ENCODE results near the gene ZBTB7B.

- no peak for TF ChIP-seq CTCF (IDR thresholded peaks at IDR 0.05)
- TF ChIP-seq POLR2AphosphoS5 (IDR thresholded peaks at IDR 0.05; ENCODE audit: insufficient read depth in 1 of 2, low read depth in 1 of 2) = peak; percentile 88 to 99
These were observed 31.8 kb upstream of the ZBTB7B start, which contains the start of gene SHC1 for GRCh38 chr1:154970631-154971340.
